ENCODE data around the gene RNF144A. TPM values are rescaled to one million over a fixed set of nuclear protein-coding genes. Genes with fewer than 3 reads are reported as not detected.

RNF144A gene
- total and polyA plus RNA-seq, 2 of the 13 experiments (the other 11 are each of a cell fraction or from before 2014, with no cell fraction given), result 13.9 to 16.5 TPM

DNA sequence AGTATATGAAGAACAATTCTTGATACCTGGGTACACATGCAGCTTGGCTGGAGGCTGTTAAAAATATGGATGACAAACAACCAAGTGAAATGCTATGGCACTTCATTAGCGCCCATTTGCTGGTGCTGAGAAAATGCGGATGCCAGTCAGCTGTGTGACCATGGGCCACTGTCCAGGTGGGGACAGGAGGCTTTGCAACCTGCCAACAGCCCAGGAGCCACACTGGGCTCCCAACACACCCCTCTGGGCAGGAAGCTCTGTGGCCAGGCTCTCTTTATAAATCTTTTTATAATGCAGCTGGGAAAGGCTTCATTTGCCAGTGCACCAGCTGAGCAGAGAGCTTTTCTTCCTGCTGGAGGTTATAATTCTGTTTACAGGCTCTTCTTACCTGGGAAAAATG, 19.9 kb downstream of the RNF144A start:
- POLR2A ChIA-PET, result no interaction called here
- ATAC-seq (no peak), FAIRE-seq (no peak), DNase-seq (ENCODE audit: low spot score) (no peak)
- H3K9me3 ChIP-seq (ENCODE audit: low read length), result no peaks in the 10 kb centered on the region
- no peak overlapping the region for H3K4me3 ChIP-seq (replicated peaks in 1 of 3; ENCODE audit: insufficient read depth in 1 of 3, low read depth in 2 of 3, low read length in 3 of 3)
- no peak overlapping the region for H2AFZ ChIP-seq (ENCODE audit: low read length)
- no peaks in the 10 kb centered on the region for H4K20me1 ChIP-seq (ENCODE audit: insufficient read depth, low read length)
- CTCF ChIA-PET (ENCODE audit: low intra/inter-chr PET ratio, low total read pairs), result no interaction called here
- WGBS (ENCODE audit: low lambda C conversion rate), result 100% methylated on average over 2 of the region's 2 CpGs
- intact Hi-C loops (cut with micrococcal nuclease; ENCODE audit: unreplicated experiment), result no loop called here
- H3K36me3 ChIP-seq (replicated peaks in 1 of 2; ENCODE audit: control insufficient read depth in 1 of 2, insufficient read depth in 2 of 2, low read length in 2 of 2), result peaks cover 0 to 12% of the 10 kb centered on the region in 2 experiments; a peak in 1 of 5 replicates
- no peak overlapping the region for H3K27ac ChIP-seq (ENCODE audit: extremely low read length, insufficient read depth, low read length)
- H3K27me3 ChIP-seq (ENCODE audit: control insufficient read depth in 1 of 2, insufficient read depth in 2 of 2, low read length in 2 of 2), result no peaks in the 10 kb centered on the region
- in situ Hi-C loops (cut with HindIII; ENCODE audit: extremely low pct_ligation_motif_present, low pct_unique_long_range_greater_than_20kb), result no loop called here
- BruUV-seq (replicated peaks), result no TSS peak
- H3K79me2 ChIP-seq (ENCODE audit: insufficient read depth, low read length), result peaks cover 8% of the 10 kb centered on the region
- peaks cover 13% of the 10 kb centered on the region for H3K4me1 ChIP-seq (ENCODE audit: insufficient read depth, low read length)
- TF ChIP-seq ZNF562 (CRISPR knock-in tag; IDR thresholded peaks at IDR 0.05; ENCODE audit: borderline replicate concordance) (no peak), ZBTB42 (CRISPR knock-in tag; IDR thresholded peaks at IDR 0.05) (no peak), ZFP41 (CRISPR knock-in tag; IDR thresholded peaks at IDR 0.05; ENCODE audit: borderline replicate concordance) (no peak), PAX8 (CRISPR knock-in tag; IDR thresholded peaks at IDR 0.05; ENCODE audit: borderline replicate concordance) (no peak), RNF2 (conservative IDR thresholded peaks at IDR 0.05; ENCODE audit: low read depth) (no peak), ZNF382 (CRISPR knock-in tag; IDR thresholded peaks at IDR 0.05; ENCODE audit: borderline replicate concordance) (no peak), RERE (CRISPR knock-in tag; IDR thresholded peaks at IDR 0.05; ENCODE audit: low read depth) (no peak), TGIF2 (CRISPR knock-in tag; IDR thresholded peaks at IDR 0.05) (no peak), ZNF543 (CRISPR knock-in tag; IDR thresholded peaks at IDR 0.05) (no peak), ZNF280B (CRISPR knock-in tag; IDR thresholded peaks at IDR 0.05; ENCODE audit: borderline replicate concordance) (no peak), SIN3B (IDR thresholded peaks at IDR 0.05; ENCODE audit: low read length) (no peak), ZNF121 (CRISPR knock-in tag; IDR thresholded peaks at IDR 0.05) (no peak), SIX1 (CRISPR knock-in tag; IDR thresholded peaks at IDR 0.05; ENCODE audit: borderline replicate concordance) (no peak), IKZF1 (IDR thresholded peaks at IDR 0.05) (no peak), PRPF4 (IDR thresholded peaks at IDR 0.05; ENCODE audit: low read depth, low read length, poor library complexity, severe bottlenecking) (no peak)
- TF ChIP-seq, protein P1, sequence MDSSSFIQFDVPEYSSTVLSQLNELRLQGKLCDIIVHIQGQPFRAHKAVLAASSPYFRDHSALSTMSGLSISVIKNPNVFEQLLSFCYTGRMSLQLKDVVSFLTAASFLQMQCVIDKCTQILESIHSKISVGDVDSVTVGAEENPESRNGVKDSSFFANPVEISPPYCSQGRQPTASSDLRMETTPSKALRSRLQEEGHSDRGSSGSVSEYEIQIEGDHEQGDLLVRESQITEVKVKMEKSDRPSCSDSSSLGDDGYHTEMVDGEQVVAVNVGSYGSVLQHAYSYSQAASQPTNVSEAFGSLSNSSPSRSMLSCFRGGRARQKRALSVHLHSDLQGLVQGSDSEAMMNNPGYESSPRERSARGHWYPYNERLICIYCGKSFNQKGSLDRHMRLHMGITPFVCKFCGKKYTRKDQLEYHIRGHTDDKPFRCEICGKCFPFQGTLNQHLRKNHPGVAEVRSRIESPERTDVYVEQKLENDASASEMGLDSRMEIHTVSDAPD (CRISPR knock-in tag; IDR thresholded peaks at IDR 0.05), result no peak
- H3K9ac ChIP-seq (ENCODE audit: insufficient read depth, low read depth, low read length), result no peak overlapping the region
- H3K4me2 ChIP-seq (ENCODE audit: low read depth, low read length), result no peak overlapping the region

Measured in HepG2 (cell line).